Adrenal gland (tissue), 5 donors: ENCODE measurements around the gene API5.

ENCODE experiments used
- POLR2A ChIP-seq, 2 donors: fragments of 450-650 bp; IDR thresholded peaks; one replicate each; pipeline ENCODE4 v1.6.1; 2017; ENCODE audit warnings: antibody characterized with exemption in 2 of 2, mild to moderate bottlenecking in 2 of 2, moderate library complexity in 1 of 2
- TF ChIP-seq, protein P1 (sequence below), 6 experiments: fragments of 450-650 bp in 4 of 6; fragments of 200-600 bp in 2 of 6; sonication (generic) in 1 of 6; IDR thresholded peaks; 1 replicate in 5 of 6; 2 replicates in 1 of 6; pipeline versions ENCODE4 v1.5.1 to v1.8.0; 2016 to 2021; ENCODE audit warnings: antibody characterized with exemption in 6 of 6, mild to moderate bottlenecking in 2 of 6, moderate library complexity in 1 of 6
- donor health status: DM: no; HTN: no; CAD: no.

- TF ChIP-seq, protein P1, sequence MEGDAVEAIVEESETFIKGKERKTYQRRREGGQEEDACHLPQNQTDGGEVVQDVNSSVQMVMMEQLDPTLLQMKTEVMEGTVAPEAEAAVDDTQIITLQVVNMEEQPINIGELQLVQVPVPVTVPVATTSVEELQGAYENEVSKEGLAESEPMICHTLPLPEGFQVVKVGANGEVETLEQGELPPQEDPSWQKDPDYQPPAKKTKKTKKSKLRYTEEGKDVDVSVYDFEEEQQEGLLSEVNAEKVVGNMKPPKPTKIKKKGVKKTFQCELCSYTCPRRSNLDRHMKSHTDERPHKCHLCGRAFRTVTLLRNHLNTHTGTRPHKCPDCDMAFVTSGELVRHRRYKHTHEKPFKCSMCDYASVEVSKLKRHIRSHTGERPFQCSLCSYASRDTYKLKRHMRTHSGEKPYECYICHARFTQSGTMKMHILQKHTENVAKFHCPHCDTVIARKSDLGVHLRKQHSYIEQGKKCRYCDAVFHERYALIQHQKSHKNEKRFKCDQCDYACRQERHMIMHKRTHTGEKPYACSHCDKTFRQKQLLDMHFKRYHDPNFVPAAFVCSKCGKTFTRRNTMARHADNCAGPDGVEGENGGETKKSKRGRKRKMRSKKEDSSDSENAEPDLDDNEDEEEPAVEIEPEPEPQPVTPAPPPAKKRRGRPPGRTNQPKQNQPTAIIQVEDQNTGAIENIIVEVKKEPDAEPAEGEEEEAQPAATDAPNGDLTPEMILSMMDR (IDR thresholded peaks at IDR 0.05): no peak
- no peak for TF ChIP-seq POLR2A (IDR thresholded peaks at IDR 0.05)
Observed at GRCh38 chr11:43298397-43298796, 13.4 kb upstream of the API5 start.
